Upper lobe of left lung (tissue), 4 donors: Measurements from ENCODE around the gene CHD9.

Source experiments
- POLR2A ChIP-seq, 4 donors: fragments of 450-650 bp; IDR thresholded peaks; one replicate each; pipeline ENCODE4 v1.5.1; 2016 to 2017; ENCODE audit warnings: antibody characterized with exemption in 4 of 4, mild to moderate bottlenecking in 2 of 4
- POLR2AphosphoS5 ChIP-seq, 2 donors: sonication (generic); formaldehyde crosslinking; IDR thresholded peaks; one replicate each; pipeline ENCODE4 v1.5.1; 2017; ENCODE audit warnings: antibody characterized with exemption in 2 of 2
- TF ChIP-seq, protein P1 (sequence below), 6 experiments: fragments of 450-650 bp in 4 of 6; fragments of 200-600 bp in 2 of 6; sonication (generic) in 2 of 6; IDR thresholded peaks; one replicate each; pipeline ENCODE4 v1.5.1; 2016 to 2019; ENCODE audit warnings: antibody characterized with exemption in 6 of 6

DNA sequence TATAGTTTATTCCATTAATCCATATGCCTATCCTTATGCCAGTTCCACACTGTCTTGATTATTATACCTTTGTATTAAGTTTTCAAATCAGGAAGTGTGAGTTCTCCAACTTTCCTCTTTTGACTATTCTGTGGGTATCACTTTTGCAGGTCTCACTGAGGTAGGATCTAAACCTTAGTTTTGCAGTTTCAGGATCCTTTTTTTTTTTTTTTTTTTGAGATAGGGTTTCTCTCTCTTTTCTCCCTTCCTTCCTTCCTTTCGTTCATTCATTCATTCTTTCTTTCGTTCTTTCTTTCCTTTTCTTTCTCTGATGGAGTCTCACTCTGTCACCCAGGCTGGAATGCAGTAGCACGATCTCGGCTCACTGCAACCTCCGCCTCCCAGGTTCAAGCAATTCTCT, 71.6 kb downstream of the CHD9 start:
- TF ChIP-seq, protein P1, sequence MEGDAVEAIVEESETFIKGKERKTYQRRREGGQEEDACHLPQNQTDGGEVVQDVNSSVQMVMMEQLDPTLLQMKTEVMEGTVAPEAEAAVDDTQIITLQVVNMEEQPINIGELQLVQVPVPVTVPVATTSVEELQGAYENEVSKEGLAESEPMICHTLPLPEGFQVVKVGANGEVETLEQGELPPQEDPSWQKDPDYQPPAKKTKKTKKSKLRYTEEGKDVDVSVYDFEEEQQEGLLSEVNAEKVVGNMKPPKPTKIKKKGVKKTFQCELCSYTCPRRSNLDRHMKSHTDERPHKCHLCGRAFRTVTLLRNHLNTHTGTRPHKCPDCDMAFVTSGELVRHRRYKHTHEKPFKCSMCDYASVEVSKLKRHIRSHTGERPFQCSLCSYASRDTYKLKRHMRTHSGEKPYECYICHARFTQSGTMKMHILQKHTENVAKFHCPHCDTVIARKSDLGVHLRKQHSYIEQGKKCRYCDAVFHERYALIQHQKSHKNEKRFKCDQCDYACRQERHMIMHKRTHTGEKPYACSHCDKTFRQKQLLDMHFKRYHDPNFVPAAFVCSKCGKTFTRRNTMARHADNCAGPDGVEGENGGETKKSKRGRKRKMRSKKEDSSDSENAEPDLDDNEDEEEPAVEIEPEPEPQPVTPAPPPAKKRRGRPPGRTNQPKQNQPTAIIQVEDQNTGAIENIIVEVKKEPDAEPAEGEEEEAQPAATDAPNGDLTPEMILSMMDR (IDR thresholded peaks at IDR 0.05) = no peak
- TF ChIP-seq POLR2A (IDR thresholded peaks at IDR 0.05) = no peak
- TF ChIP-seq POLR2AphosphoS5 (IDR thresholded peaks at IDR 0.05) = no peak
